AG04450 (cell line): ENCODE data around the gene SPTLC1. TPM values are rescaled to one million over a fixed set of nuclear protein-coding genes. Genes with fewer than 3 reads are reported as not detected.
"Not testable (repeated sequence)": the region's sequence is repeated elsewhere in the genome, so short reads cannot be mapped to it uniquely, and the experiment has no call there.

Source experiments
- CTCF ChIA-PET: fragments of 300-600, 350-600 bp; formaldehyde crosslinking; extraction: SDS; loops from one replicate; lab custom pipeline; 2022; ENCODE audit warnings: antibody characterized with exemption, inconsistent platforms; lab: Charles Lee
- POLR2A ChIA-PET: fragments of 350-600 bp; formaldehyde crosslinking; extraction: SDS; loops from one replicate; lab custom pipeline; 2021; ENCODE audit warnings: antibody characterized with exemption, inconsistent platforms; lab: Yijun Ruan, JAX
- DNase-seq: peaks from one replicate; pipeline ENCODE4 v3.0.0-alpha.2; 2011; ENCODE audit warnings: low read depth, low spot score
- H3K27ac ChIP-seq: one replicate; pipeline ENCODE4 v1.5.1; 2012; ENCODE audit warnings: low read depth, low read length, control low read depth
- H3K27me3 ChIP-seq: one replicate; pipeline ENCODE4 v1.6.0; 2012; ENCODE audit warnings: low read length; ENCODE audit not compliant: control insufficient read depth, insufficient read depth
- H3K4me3 ChIP-seq: 2 replicates; pipeline ENCODE4 v1.5.1; 2011; ENCODE audit warnings: mild to moderate bottlenecking, low read depth, low read length, control low read depth
- H3K9me3 ChIP-seq: 2 replicates; pipeline ENCODE4 v1.5.1; 2012; ENCODE audit warnings: low read length; ENCODE audit not compliant: control insufficient read depth, insufficient read depth
- polyA plus RNA-seq: library from polyadenylated mRNA; depleted of rRNA; stranded (reverse); fragments of >200 nt; gene quantifications from 2 replicates; pipeline ENCODE4 v1.2.3, GENCODE V29; 2011
- TF ChIP-seq, protein P1 (sequence below): IDR thresholded peaks from 2 replicates; pipeline ENCODE4 v1.5.1; 2011; ENCODE audit warnings: low read depth, low read length, control low read depth, inconsistent platforms

SPTLC1 gene
- polyA plus RNA-seq, 1 experiment: 140 TPM

DNA sequence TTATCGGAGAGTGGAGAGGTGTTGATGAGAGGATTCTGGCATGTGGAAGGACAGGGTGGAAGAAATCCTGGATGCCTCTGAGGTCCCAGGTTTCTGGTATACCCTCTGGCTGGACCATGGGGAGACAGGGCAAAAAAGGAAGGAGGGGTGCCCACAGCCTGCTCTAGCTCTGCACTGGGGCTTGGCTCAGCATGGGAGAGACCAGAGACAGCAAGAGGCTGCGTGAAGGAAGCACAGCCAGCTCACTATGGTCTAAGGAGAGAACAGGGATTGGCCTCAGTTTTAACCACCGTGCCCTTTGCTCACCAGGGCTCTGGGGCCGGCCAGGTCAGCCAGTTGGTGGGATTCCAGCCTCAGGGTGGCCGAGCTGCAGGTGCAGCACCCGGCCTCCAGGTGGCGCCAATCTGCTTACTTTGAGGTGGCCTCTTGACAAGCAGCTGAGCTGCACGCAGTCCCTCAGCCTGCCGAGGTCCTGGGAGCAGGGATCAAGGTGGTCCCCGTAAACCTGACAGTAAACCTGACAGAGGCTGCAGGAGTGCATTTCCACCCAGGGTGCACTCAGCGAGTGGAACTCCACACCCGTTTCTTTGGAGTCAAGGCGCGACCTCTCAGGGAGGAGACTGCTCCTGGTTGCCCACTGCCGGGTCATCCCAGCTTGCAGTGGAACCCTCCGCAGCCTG, 25.0 kb upstream of the SPTLC1 start:
- CTCF ChIA-PET: interaction anchor here (0.6 to 11.0 kb wide), 56 partner anchors 8 to 524 kb away, joined by 3 to 370 read pairs (median 4); partner anchors contain the start of genes CENPP, NOL8 and SPTLC1
- Histone ChIP-seq H3K27me3 (no peaks in the 10 kb centered on the region), H3K9me3 (no peaks in the 10 kb centered on the region; the same call in 1 of the 2 replicates), H3K4me3 (peak overlapping the region; percentile 86), H3K27ac (peak overlapping the region; percentile 39)
- POLR2A ChIA-PET: interaction anchor here (1.3 to 3.2 kb wide), 4 partner anchors 40 to 185 kb away, joined by 3 to 15 read pairs (median 11); partner anchors contain the start of genes CENPP and NOL8
- TF ChIP-seq, protein P1, sequence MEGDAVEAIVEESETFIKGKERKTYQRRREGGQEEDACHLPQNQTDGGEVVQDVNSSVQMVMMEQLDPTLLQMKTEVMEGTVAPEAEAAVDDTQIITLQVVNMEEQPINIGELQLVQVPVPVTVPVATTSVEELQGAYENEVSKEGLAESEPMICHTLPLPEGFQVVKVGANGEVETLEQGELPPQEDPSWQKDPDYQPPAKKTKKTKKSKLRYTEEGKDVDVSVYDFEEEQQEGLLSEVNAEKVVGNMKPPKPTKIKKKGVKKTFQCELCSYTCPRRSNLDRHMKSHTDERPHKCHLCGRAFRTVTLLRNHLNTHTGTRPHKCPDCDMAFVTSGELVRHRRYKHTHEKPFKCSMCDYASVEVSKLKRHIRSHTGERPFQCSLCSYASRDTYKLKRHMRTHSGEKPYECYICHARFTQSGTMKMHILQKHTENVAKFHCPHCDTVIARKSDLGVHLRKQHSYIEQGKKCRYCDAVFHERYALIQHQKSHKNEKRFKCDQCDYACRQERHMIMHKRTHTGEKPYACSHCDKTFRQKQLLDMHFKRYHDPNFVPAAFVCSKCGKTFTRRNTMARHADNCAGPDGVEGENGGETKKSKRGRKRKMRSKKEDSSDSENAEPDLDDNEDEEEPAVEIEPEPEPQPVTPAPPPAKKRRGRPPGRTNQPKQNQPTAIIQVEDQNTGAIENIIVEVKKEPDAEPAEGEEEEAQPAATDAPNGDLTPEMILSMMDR: peak; percentile 92
- DNase-seq: no peak

DNA sequence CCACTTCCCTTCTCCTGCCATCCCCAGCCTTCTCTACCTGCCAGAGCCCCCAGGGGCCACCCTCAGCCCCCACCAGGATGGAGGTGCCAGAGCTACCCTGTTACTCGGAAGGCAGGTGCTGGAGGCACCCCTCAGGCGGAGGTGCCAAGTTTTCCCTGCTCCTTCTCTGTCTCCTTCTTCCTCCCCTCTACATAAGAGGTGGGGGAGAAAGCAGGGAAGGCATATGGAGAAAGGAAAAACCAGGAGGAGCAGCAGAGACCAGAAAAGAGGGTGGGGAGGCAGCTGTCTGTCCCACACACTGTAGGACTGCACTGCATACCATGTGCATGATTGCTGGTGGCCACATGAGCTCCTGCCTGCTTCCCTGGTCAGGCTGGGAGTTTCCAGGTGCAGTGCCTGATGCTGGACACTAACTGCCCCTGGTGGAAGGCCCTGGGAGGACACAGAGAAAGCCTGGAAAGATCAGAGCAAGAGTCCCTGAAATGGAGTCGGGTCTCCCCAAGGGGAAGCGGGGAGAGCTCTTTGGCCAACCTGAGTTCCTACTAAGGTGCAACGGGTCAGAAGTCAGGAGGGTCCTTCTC, 23.8 kb upstream of the SPTLC1 start:
- ChIA-PET CTCF (interaction anchor here (0.6 to 11.0 kb wide), 56 partner anchors 8 to 525 kb away, joined by 3 to 370 read pairs (median 5); partner anchors contain the start of genes CENPP, NOL8 and SPTLC1), POLR2A (interaction anchor here (1.3 to 3.2 kb wide), 5 partner anchors 42 to 187 kb away, joined by 3 to 15 read pairs (median 5); partner anchors contain the start of genes CENPP and NOL8)
- H3K9me3 ChIP-seq, H3K4me3 ChIP-seq, DNase-seq, H3K27ac ChIP-seq, H3K27me3 ChIP-seq: not testable (repeated sequence)
- TF ChIP-seq, protein P1: peak; percentile 62

DNA sequence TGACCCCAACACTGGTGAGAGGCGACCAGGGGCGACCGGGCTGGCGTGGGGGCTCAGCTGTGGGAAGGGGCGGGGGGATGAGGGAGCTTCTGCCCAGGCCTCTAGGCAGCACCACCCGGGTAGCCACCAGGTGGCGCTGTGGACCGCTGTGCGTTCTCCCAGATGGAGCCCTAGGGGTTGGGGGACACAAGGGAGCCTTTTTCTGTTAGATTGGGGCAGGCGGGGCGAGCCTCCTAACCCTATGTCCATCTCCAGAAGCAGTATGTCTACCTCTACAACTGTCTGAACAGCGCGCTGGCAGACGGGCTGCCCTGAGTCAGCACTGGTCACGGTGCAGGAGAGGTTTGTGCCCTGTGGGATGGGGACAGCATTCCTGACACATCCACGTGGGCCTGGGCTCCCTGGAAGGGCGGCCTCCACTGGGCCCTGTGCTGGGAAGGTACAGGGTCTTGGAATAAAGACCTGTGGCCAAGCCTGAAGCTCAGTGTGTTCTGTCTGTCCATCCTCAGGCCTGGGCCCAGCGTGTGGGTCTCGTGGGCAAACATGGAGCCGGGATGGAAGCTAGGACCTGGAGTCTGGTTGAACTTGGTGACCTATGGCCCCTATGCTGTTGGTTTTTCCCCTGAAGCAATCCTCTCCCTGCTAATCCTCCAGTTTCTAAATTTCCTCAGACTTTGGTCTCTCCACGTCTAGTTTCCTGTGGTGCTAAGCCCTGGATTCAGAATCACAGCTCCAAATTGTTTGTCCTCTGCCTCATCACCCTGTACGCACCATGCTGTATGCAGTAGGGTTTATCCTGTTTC, 23.1 kb upstream of the SPTLC1 start:
- POLR2A ChIA-PET: interaction anchor here (1.0 to 3.2 kb wide), 4 partner anchors 104 to 154 kb away, joined by 3 to 15 read pairs (median 4); no protein-coding TSS in a partner anchor
- CTCF ChIA-PET: interaction anchor here (0.6 to 11.0 kb wide), 47 partner anchors 9 to 532 kb away, joined by 3 to 370 read pairs (median 4); partner anchors contain the start of genes CENPP, NOL8 and SPTLC1
- no peak overlapping the region for H3K4me3 ChIP-seq
- TF ChIP-seq, protein P1: peak; percentile 79
- H3K9me3 ChIP-seq: no peaks in the 10 kb centered on the region; the same call in 1 of the 2 replicates
- DNase-seq: no peak
- no peaks in the 10 kb centered on the region for H3K27me3 ChIP-seq
- no peak overlapping the region for H3K27ac ChIP-seq

DNA sequence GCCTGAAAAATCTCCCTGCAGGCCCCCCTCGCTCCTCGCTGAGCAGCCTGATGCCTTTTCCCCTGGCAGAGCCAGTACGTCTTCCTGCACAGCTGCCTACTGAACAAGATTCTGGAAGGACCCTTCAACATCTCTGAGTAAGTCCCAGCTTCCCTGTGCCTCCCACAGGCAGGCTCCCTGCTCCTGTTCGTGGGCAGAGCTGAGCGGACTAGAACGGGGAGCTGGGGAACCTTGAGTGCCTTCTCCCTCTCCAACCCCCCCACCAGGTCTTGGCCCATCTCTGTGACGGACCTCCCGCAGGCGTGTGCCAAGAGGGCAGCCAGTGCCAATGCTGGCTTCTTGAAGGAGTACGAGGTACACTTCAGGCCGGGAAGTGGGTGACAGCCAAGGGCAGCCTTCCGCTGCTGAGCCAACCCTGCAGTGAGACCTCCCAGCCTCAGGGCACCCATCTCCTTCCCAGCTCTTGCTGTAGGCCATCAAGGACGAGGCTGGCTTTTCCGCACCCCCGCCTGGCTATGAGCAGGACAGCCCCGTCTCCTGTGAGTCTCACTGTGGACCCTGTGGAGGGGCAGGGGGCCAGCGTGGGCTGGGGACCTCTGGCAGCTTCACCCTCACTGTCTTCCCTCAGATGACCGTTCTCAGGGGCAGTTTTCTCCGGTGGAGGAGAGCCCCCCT, 21.1 kb upstream of the SPTLC1 start:
- TF ChIP-seq, protein P1: no peak
- ChIA-PET POLR2A (no interaction called here), CTCF (interaction anchor here (1.8 to 11.0 kb wide), 2 partner anchors 98 to 106 kb away, joined by 4 to 370 read pairs; no protein-coding TSS in a partner anchor)
- Histone ChIP-seq H3K4me3 (no peak overlapping the region), H3K27me3 (no peaks in the 10 kb centered on the region), H3K27ac (no peak overlapping the region), H3K9me3 (no peaks in the 10 kb centered on the region)
- DNase-seq: no peak
